Stimulated activated CD4-positive, alpha-beta T cell treated with anti-CD3 and anti-CD28 coated beads, Interleukin-15, amount 100 ng/mL, for 48 hours (primary cell): ENCODE measurements around the gene RPL37A.

Experiments used
- DNase-seq, 2 donors: peaks; one replicate each; pipeline ENCODE4 v3.0.0-alpha.2; 2020; ENCODE audit warnings: low read depth in 2 of 2

Gene RPL37A

GRCh38 chr2:216490061-216490460 is 8.6 kb upstream of the RPL37A start:
- no peak for DNase-seq

- DNase-seq: no peak
These were observed 6.6 kb upstream of the RPL37A start for GRCh38 chr2:216491793-216492596.

GRCh38 chr2:216492597-216493333 is 5.9 kb upstream of the RPL37A start:
- no peak for DNase-seq

GRCh38 chr2:216493334-216493685 is 5.3 kb upstream of the RPL37A start:
- no peak for DNase-seq

- no peak for DNase-seq
These were observed 3.0 kb upstream of the RPL37A start for GRCh38 chr2:216495656-216496055.

- no peak for DNase-seq
These were observed 1.1 kb upstream of the RPL37A start for GRCh38 chr2:216497382-216498069.

- no peak for DNase-seq
These were observed 620 bp upstream of the RPL37A start for GRCh38 chr2:216498070-216498378.

GRCh38 chr2:216499641-216500218 is 1.1 kb downstream of the RPL37A start:
- DNase-seq: no peak

- no peak for DNase-seq
These were observed 1.9 kb downstream of the RPL37A start for GRCh38 chr2:216500572-216500971.

- DNase-seq: no peak
These were observed 3.2 kb downstream of the RPL37A start for GRCh38 chr2:216501854-216502253.

GRCh38 chr2:216502381-216503158 is 3.9 kb downstream of the RPL37A start:
- DNase-seq: no peak

GRCh38 chr2:216503159-216503629 is 4.5 kb downstream of the RPL37A start:
- DNase-seq: no peak

- DNase-seq: no peak
These were observed 5.2 kb downstream of the RPL37A start for GRCh38 chr2:216503697-216504375.

- DNase-seq: no peak
These were observed 5.7 kb downstream of the RPL37A start for GRCh38 chr2:216504376-216504762.

- DNase-seq: no peak
These were observed 6.8 kb downstream of the RPL37A start for GRCh38 chr2:216505133-216506106.

- DNase-seq: no peak
These were observed 8.8 kb downstream of the RPL37A start for GRCh38 chr2:216507220-216508160.

GRCh38 chr2:216508229-216508628 is 9.6 kb downstream of the RPL37A start:
- no peak for DNase-seq

- DNase-seq: no peak
These were observed 18.2 kb downstream of the RPL37A start for GRCh38 chr2:216516730-216517350.
